ENCODE measurements around the gene AGO3.

- TF ChIP-seq POLR2AphosphoS5 (IDR thresholded peaks at IDR 0.05; ENCODE audit: low read depth) = no peak
- no peak for TF ChIP-seq REST (IDR thresholded peaks at IDR 0.05; ENCODE audit: unreplicated experiment)
- TF ChIP-seq CTCF (conservative IDR thresholded peaks at IDR 0.05; ENCODE audit: low read depth in 2 of 2) = no peak
- TF ChIP-seq EZH2 (IDR thresholded peaks at IDR 0.05; ENCODE audit: low read depth, unreplicated experiment) = no peak
- TF ChIP-seq CREB1 (CRISPR knock-in tag; IDR thresholded peaks at IDR 0.05; ENCODE audit: low read depth) = no peak
- TF ChIP-seq EZH2phosphoT487 (IDR thresholded peaks at IDR 0.05; ENCODE audit: unreplicated experiment) = no peak
- TF ChIP-seq NANOG (IDR thresholded peaks at IDR 0.05; ENCODE audit: borderline replicate concordance) = no peak
- no peak for TF ChIP-seq STAT1 (IDR thresholded peaks at IDR 0.05; ENCODE audit: unreplicated experiment)
- no peak for TF ChIP-seq ETS1 (IDR thresholded peaks at IDR 0.05)
- TF ChIP-seq ZNF331 (CRISPR knock-in tag; IDR thresholded peaks at IDR 0.05; ENCODE audit: low read depth) = no peak
- no peak for TF ChIP-seq JUNB (IDR thresholded peaks at IDR 0.05; ENCODE audit: unreplicated experiment)
- TF ChIP-seq ZNF462 (CRISPR knock-in tag; IDR thresholded peaks at IDR 0.05) = no peak
Measured at GRCh38 chr1:35971601-35972000, 40.7 kb downstream of the AGO3 start.
